ENCODE results near the gene PRSS50.
A peak's percentile ranks its signal among the peaks of the same experiment; 100 is the strongest.
"Not testable (repeated sequence)": the region's sequence is repeated elsewhere in the genome, so short reads cannot be mapped to it uniquely, and the experiment has no call there.

Gene PRSS50

DNA sequence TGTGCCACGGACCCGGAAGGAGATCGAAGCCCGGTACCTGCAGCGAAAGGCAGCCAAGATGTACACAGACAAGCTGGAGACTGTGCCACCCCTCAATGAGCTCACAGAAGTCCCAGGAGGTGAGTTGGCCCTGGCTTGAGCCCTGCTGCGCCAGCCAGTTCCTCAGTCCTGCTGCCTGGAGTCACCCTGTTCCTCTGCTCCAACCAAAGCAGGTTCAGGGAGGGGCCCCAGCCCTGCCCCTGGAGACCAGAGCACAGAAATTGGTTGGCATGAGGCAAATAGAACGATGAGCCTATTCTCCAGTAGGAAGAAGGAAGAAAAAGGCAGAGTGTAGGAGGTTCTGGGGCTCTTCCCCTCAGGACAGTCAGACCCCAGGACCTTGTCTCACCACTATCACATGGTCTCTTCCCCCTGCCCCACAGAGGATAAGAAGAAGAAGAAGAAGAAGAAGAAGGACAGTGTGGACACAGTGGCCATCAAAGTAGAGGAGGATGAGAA is 8.5 kb downstream of the PRSS50 start:
- intact Hi-C loops (cut with micrococcal nuclease), result loop anchor here (10.0 kb wide), 1 partner anchor 286 kb away; no protein-coding TSS in a partner anchor
- Mint-ChIP-seq H3K4me1 (ENCODE audit: low read depth) (no peaks in the 10 kb centered on the region), H3K27ac (no peak overlapping the region), H3K36me3 (ENCODE audit: low read depth) (no peaks in the 10 kb centered on the region), H3K27me3 (peaks cover 33% of the 10 kb centered on the region), H3K9me3 (no peaks in the 10 kb centered on the region), H3K4me3 (no peak overlapping the region)

DNA sequence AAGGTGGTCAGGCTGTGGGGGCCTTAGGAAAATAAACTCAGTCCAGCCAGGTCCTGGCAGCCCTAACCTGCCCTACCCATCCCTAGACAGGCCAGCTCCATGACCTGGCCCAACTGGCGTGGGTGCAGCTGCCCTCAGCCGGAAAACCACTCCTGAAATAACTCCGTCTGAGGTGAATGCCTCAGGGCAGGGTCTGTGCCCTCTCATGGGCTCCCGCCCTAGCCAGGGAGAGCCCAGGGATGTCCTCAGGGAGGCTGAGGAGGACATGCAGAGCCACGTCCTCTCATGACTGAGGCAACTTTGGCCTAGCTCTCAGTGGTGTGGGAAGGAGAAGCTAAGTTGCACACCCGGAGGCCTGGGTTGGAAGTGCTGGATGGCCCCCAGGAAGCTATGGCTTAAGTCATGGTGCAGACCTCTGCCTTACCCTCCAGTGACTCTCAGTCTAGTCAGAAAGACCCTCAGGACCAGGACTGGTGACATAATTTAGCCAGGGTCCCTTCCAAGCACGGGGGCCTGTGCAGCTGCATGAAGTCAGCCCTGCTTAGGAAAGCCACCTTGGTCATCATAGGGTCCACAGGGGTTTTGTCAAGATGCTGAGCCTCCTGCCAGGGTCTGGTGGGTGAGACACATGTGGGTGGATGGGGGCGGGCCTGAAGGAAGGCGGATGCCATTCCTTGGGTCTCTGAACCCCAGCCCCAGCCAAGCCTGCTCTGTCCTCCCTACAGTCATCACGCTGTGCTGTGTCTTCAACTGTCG is 9.1 kb downstream of the PRSS50 start:
- intact Hi-C loops (cut with micrococcal nuclease), result loop anchor here (10.0 kb wide), 1 partner anchor 286 kb away; no protein-coding TSS in a partner anchor
- H3K9me3 Mint-ChIP-seq, result no peaks in the 10 kb centered on the region

DNA sequence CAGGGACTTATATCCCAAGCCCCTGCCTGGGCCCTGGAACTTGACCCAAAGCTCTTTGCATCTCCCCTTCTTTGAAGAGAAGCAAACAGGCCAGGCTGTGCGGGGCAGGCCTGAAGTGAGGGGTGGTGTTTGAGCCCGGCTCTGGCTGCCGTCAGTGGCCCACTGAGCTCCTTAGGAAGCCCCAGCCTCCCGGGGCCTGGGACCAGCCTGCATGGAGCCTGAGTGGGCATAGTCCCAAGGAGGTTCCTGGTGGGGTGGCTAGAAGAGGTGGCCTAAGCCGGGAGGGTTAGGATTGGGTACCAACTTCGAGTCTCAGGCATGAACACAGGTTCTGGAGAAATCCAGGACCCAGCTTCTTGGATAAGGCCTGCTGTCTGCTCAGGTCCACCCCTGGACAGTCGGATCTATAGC is 10.1 kb downstream of the PRSS50 start:
- H3K4me3 Mint-ChIP-seq, result no peak overlapping the region
- H3K36me3 Mint-ChIP-seq (ENCODE audit: low read depth), result no peaks in the 10 kb centered on the region
- peaks cover 5% of the 10 kb centered on the region for H3K4me1 Mint-ChIP-seq (ENCODE audit: low read depth)
- H3K27ac Mint-ChIP-seq, result no peak overlapping the region
- H3K9me3 Mint-ChIP-seq, result no peaks in the 10 kb centered on the region
- peaks cover 46% of the 10 kb centered on the region for H3K27me3 Mint-ChIP-seq
- intact Hi-C loops (cut with micrococcal nuclease), result loop anchor here (10.0 kb wide), 1 partner anchor 287 kb away; no protein-coding TSS in a partner anchor

More for the DNA sequence above, 9.1 kb downstream of the PRSS50 start:
- H3K4me1 Mint-ChIP-seq (ENCODE audit: low read depth), result no peaks in the 10 kb centered on the region
- H3K27me3 Mint-ChIP-seq, result peaks cover 39% of the 10 kb centered on the region
- H3K27ac Mint-ChIP-seq, result no peak overlapping the region
- no peak overlapping the region for H3K4me3 Mint-ChIP-seq
- H3K36me3 Mint-ChIP-seq (ENCODE audit: low read depth), result no peaks in the 10 kb centered on the region

DNA sequence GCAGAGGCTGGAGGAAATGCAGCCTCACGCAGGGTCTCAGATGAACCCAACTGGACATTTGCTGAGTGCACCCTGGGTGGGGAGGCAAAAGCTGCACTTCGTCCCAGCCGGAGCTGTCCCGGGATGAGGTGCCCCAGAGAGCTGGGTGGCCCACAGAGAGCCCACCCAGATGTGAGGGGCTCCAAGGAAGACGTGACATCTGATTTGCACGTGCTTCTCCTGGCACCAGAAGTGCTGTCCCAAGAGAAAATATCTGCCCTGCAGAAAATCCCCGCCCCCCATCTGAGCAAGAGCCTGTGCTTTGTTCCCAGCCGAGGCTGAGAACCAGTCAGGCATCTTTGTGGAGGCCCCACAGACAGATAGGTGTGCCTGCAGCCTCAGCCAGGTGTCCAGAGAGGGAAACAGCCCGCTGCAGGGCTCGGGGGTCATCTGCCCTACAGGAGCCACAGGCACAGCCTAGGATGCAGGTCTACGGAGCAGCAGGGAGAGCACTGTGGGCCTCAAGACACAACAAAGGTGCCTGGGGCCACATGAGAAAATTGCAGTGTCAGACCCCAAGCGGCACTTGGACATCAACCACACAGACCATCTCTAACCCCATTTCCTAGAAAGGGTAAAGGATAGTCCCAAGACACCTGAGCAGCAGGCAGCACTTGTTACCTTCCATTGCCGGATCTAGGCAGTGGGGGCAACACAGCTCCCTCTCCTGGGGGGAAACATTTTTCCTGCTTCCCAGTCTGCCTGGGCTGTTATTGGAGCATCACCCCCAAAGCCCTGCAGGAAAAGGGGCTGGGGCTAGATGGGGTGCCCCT is 10.7 kb downstream of the PRSS50 start:
- H3K27ac Mint-ChIP-seq, result no peak overlapping the region
- H3K36me3 Mint-ChIP-seq (ENCODE audit: low read depth), result no peaks in the 10 kb centered on the region
- no peak overlapping the region for H3K4me3 Mint-ChIP-seq
- H3K4me1 Mint-ChIP-seq (ENCODE audit: low read depth), result peaks cover 7% of the 10 kb centered on the region
- intact Hi-C loops (cut with micrococcal nuclease), result loop anchor here (10.0 kb wide), 1 partner anchor 288 kb away; no protein-coding TSS in a partner anchor
- no peaks in the 10 kb centered on the region for H3K9me3 Mint-ChIP-seq
- H3K27me3 Mint-ChIP-seq, result peaks cover 53% of the 10 kb centered on the region

DNA sequence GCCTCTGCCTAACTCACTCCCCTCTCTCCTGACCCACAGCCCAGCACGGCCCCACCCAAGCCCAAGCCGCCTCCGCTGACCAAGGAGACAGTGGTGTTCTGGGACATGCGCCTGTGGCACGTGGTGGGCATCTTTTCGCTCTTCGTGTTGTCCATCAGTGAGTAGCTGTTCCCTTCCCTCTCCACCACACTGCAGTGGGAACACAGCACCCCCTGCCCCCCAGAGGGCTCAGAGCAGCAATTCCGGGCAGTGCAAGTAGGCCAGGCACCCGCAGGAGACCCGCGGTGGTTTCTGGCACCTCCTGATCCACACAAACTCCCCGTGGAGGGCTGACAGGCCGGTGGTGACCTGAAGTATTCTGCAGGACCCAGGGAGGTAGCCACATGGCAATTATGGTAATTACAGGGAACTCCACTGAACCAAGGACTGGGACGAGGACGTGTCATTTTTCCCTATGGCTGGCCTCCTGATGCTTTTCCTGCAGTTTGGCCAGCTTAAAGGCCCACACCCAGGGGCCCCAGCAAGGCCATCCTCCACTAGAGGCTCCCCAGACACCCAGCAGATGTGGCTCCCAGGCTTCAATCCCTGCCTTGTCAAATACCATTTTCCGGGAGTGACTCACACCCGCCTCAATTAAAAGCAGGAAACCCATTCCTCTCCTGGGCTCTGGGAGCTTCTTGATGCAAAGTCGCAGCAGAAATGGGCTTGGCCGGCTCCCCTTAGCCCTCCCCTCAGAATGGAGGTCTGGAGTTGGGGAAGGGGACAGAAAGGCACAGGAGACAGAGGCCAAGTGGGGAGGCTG is 11.7 kb downstream of the PRSS50 start:
- no peaks in the 10 kb centered on the region for H3K9me3 Mint-ChIP-seq
- H3K36me3 Mint-ChIP-seq (ENCODE audit: low read depth), result no peaks in the 10 kb centered on the region
- peaks cover 60% of the 10 kb centered on the region for H3K27me3 Mint-ChIP-seq
- intact Hi-C loops (cut with micrococcal nuclease), result loop anchor here (1.0 to 10.0 kb wide), 3 partner anchors 189 to 289 kb away; no protein-coding TSS in a partner anchor
- H3K4me3 Mint-ChIP-seq, result no peak overlapping the region
- H3K4me1 Mint-ChIP-seq (ENCODE audit: low read depth), result peaks cover 12% of the 10 kb centered on the region
- no peak overlapping the region for H3K27ac Mint-ChIP-seq

DNA sequence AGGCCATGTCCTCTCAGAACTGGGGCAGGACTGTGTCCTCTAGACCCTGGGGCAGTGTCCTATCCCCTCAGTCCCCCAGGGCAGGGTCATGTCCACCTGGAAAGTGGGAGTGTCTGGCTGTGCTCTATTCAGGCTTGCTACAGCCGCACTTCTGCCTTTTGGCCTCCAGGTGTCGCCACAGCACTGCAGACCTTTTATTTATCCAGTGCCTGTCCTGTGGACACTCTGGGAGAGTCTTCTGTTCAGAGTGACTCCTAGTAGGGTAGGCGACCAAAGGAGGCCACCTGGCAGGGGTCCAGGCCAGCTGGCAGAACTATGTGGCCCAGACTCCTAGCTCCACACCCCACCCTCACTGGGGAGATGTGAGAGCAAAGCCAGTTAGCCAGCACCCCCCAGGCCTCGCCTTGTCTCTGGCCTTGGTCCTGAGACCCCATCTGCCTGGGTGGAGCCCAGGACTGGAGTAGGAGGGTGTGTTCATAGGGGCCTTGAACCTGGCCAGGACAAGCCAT is 12.6 kb downstream of the PRSS50 start:
- Mint-ChIP-seq H3K4me3 (no peak overlapping the region), H3K27ac (no peak overlapping the region), H3K36me3 (ENCODE audit: low read depth) (no peaks in the 10 kb centered on the region), H3K4me1 (ENCODE audit: low read depth) (peaks cover 21% of the 10 kb centered on the region), H3K27me3 (peaks cover 68% of the 10 kb centered on the region), H3K9me3 (no peaks in the 10 kb centered on the region)
- intact Hi-C loops (cut with micrococcal nuclease), result loop anchor here (1.0 to 10.0 kb wide), 3 partner anchors 190 to 290 kb away; no protein-coding TSS in a partner anchor

DNA sequence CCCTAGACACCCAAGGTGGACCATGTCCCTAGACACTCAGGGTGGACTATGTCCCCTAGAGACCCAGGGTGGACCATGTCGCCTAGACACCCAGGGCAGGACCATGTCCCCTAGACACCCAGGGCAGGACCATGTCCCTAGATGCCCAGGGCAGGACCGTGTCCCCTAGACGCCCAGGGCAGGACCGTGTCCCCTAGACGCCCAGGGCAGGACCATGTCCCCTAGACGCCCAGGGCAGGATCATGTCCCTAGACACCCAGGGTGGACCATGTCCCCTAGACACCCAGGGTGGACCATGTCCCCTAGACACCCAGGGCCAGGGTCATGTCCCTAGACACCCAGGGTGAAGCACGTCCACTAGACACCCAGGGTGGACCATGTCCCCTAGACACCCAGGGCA is 13.3 kb downstream of the PRSS50 start:
- not testable (repeated sequence) for H3K36me3 Mint-ChIP-seq (ENCODE audit: low read depth); H3K9me3 Mint-ChIP-seq; H3K27ac Mint-ChIP-seq; H3K4me3 Mint-ChIP-seq
- H3K27me3 Mint-ChIP-seq, result peaks cover 72% of the 10 kb centered on the region
- intact Hi-C loops (cut with micrococcal nuclease), result loop anchor here (10.0 kb wide), 1 partner anchor 290 kb away; no protein-coding TSS in a partner anchor
- H3K4me1 Mint-ChIP-seq (ENCODE audit: low read depth), result peaks cover 28% of the 10 kb centered on the region

DNA sequence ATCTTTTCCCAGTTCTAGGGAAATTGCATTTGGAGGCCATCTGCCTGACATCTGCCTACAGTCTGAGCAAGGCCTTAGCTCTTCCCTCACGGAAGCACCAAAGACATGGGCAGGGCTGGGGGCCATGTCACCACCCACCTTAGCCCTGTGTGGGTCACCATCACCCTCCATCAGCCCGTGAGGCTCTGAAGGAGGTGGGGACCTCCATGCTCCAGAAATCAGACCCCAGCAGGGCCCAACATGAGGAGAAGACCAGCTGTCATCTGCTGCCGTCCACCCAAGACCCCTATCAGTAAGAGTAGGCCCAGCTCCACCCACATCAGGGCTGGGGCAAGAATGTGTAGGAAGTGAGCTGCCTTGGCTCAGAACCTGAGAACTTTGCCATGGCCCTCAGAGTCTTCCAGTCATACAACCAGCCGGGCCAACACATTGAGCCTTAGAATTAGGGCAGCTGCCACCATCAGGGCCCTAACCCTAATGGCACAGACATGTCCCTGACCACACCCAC is 14.6 kb downstream of the PRSS50 start:
- H3K4me3 Mint-ChIP-seq, result no peak overlapping the region
- H3K4me1 Mint-ChIP-seq (ENCODE audit: low read depth), result peaks cover 32% of the 10 kb centered on the region
- H3K9me3 Mint-ChIP-seq, result no peaks in the 10 kb centered on the region
- peaks cover 75% of the 10 kb centered on the region for H3K27me3 Mint-ChIP-seq
- intact Hi-C loops (cut with micrococcal nuclease), result loop anchor here (10.0 kb wide), 1 partner anchor 292 kb away; no protein-coding TSS in a partner anchor
- no peak overlapping the region for H3K27ac Mint-ChIP-seq
- no peaks in the 10 kb centered on the region for H3K36me3 Mint-ChIP-seq (ENCODE audit: low read depth)

DNA sequence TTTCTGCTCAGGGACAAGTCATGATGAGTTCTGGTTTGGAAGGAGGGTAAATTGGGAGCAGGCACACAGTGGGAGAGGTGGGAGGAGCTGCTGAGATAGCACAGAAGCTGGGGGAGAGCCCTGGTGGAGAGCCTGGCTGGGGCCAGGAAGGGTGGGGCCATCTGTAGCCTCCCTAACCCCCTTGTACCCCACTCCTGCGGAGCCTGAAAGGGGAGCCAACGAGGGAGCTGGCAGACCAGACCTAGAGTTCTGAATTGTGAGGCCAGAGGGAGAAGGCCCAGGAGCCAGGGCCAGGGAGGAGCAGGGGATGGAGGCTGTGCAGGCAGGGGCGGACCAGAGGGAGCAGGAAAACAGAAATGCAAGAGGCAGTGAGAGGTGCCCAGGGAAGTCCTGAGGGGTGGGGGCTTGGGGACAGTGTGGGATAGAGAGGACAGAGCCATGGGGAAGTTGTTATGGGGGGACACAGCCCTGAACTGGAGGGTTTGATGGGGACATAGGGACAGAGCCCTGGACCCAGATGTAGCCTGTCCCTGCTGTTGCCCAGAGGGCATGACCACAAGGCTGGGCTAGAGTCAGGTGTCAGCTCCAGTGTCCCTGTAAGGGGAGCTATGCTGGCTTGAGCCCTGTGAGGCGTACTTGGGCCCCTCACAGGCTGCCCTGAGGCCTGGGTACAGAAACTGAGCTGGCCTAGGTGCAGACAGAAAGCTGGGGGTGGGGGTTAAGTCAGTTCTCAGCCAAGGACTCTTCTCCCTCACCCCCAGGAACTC is 15.2 kb downstream of the PRSS50 start:
- Mint-ChIP-seq H3K4me1 (ENCODE audit: low read depth) (peaks cover 32% of the 10 kb centered on the region), H3K36me3 (ENCODE audit: low read depth) (no peaks in the 10 kb centered on the region), H3K4me3 (no peak overlapping the region), H3K27ac (no peak overlapping the region), H3K9me3 (no peaks in the 10 kb centered on the region), H3K27me3 (peaks cover 77% of the 10 kb centered on the region)
- intact Hi-C loops (cut with micrococcal nuclease), result loop anchor here (10.0 kb wide), 1 partner anchor 292 kb away; no protein-coding TSS in a partner anchor

DNA sequence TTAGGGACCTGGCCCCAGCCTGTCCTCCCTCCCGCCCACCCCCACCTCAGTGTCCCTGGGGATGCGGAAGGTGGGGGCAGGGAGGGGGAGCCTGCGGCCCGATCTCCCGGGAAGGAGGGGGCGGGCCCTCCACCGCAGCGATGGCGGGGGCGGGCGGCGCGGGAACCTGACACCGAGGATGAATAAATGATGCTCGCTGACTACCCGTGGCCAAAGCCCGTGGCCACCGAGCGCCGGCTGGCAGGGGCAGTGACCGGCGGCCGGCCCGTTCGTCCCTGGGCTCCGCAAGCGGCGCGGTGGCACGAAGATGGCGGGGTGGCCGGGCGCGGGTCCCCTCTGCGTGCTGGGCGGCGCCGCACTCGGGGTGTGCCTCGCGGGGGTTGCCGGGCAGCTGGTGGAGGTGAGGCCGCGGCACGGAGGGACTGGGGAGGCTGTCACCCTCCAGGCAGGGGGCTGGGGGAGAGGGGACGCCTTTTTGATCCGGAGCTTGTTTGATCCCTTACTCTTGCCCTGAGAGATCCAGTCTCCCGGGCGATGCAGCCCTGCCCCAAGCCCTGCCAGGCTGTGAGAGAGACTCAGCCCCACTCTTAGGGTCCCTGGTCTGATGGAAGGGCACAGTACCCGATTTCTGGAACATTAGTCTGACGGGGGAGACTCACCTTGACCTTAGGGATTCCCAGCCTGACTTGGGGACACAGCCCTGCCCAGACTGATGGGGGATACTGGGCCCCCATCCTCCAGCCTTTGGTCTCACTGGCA is 16.3 kb downstream of the PRSS50 start, which contains the start of gene TMIE:
Gene TMIE (plus strand): TSS at position 212 of the 759 bp plus-strand sequence. CDS start 96 bp downstream, at position 308.
- Mint-ChIP-seq H3K36me3 (ENCODE audit: low read depth) (no peaks in the 10 kb centered on the region), H3K9me3 (no peaks in the 10 kb centered on the region), H3K4me3 (no peak within 1 kb of the TSS), H3K4me1 (ENCODE audit: low read depth) (peaks cover 38% of the 10 kb centered on the region), H3K27ac (peak within 1 kb of the TSS; percentile 20), H3K27me3 (peaks cover 78% of the 10 kb centered on the region)
- intact Hi-C loops (cut with micrococcal nuclease), result loop anchor here (10.0 kb wide), 1 partner anchor 293 kb away; no protein-coding TSS in a partner anchor

DNA sequence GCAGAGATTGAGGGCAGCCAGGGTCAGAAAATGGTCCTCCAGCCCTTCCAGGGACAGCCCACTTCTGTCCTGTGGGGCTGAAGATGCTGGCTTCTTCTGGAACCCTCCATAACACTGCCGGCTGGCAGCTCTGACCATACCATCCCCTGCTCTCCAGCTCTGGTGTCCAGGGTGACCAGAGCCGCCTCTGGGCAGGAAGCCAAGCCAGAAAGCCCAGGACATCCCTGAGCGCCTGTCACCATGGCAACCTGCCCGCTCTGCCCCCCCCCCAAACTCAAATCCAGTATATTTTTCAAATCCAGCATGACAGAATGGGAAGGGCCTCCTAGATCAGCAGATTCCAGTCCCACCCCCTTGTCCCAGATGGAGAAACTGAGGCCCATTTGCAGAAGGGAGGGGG is 16.9 kb downstream of the PRSS50 start:
- Mint-ChIP-seq H3K27me3 (peaks cover 72% of the 10 kb centered on the region), H3K9me3 (no peaks in the 10 kb centered on the region), H3K36me3 (ENCODE audit: low read depth) (no peaks in the 10 kb centered on the region), H3K4me3 (no peak overlapping the region), H3K27ac (no peak overlapping the region), H3K4me1 (ENCODE audit: low read depth) (peaks cover 44% of the 10 kb centered on the region)
- intact Hi-C loops (cut with micrococcal nuclease), result loop anchor here (10.0 kb wide), 1 partner anchor 294 kb away; no protein-coding TSS in a partner anchor

Data from dendritic cell treated with granulocyte-macrophage colony-stimulating factor and Interleukin-4, amounts not matched to agents 40 ng/mL and 50 ng/mL, for 4 days (primary cell).